PFSK-1 (cell line): ENCODE measurements around the gene RTN4IP1.

Experiments
- FOXP2 ChIP-seq: optimal IDR thresholded peaks from 2 replicates; pipeline ENCODE3; 2011; ENCODE audit warnings: borderline replicate concordance, control low read depth, inconsistent platforms; ENCODE audit not compliant: insufficient read depth; ENCODE audit errors: extremely low read length, extremely low read depth
- POLR2AphosphoS5 ChIP-seq: IDR thresholded peaks from 2 replicates; pipeline ENCODE4 v1.6.1; 2012; ENCODE audit warnings: low read depth, mild to moderate bottlenecking, control low read depth, low read length, moderate library complexity
- SIN3A ChIP-seq: IDR thresholded peaks from 2 replicates; pipeline ENCODE4 v1.6.1; 2012; ENCODE audit warnings: mild to moderate bottlenecking, low read length, moderate library complexity, borderline replicate concordance; ENCODE audit not compliant: insufficient read depth
- TAF1 ChIP-seq: IDR thresholded peaks from 2 replicates; pipeline ENCODE4 v1.6.1; 2012; ENCODE audit warnings: low read length, control low read depth, borderline replicate concordance; ENCODE audit not compliant: insufficient read depth
- TF ChIP-seq, protein P1 (sequence below), 2 experiments: IDR thresholded peaks; 2 replicates each; pipeline versions ENCODE4 v1.6.1 to v1.8.0; 2011 to 2012; ENCODE audit warnings: low read depth in 2 of 2, low read length in 2 of 2, control low read depth in 1 of 2, inconsistent platforms in 1 of 2, mild to moderate bottlenecking in 1 of 2, moderate library complexity in 1 of 2; ENCODE audit not compliant: insufficient read depth in 1 of 2

The RTN4IP1 gene

DNA sequence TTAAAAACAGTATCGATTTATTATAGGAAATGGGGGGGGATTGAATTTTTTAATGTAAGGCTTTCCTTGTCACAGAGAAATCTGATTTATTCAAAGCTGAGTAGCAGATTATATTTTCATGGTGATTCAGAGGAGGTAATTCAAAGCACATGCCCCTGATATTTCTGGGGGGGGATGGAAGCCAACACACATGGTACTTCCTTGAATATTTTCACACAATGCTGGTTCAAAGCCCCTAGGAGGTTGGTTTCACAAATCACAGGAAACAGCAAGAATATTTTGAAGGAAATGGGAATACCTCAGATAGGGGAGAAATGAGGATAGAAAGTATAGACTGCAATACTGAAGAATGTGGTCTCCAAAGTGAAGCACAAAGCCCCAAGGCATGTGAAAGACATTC, 98.8 kb downstream of the RTN4IP1 start:
- TF ChIP-seq, protein P1, sequence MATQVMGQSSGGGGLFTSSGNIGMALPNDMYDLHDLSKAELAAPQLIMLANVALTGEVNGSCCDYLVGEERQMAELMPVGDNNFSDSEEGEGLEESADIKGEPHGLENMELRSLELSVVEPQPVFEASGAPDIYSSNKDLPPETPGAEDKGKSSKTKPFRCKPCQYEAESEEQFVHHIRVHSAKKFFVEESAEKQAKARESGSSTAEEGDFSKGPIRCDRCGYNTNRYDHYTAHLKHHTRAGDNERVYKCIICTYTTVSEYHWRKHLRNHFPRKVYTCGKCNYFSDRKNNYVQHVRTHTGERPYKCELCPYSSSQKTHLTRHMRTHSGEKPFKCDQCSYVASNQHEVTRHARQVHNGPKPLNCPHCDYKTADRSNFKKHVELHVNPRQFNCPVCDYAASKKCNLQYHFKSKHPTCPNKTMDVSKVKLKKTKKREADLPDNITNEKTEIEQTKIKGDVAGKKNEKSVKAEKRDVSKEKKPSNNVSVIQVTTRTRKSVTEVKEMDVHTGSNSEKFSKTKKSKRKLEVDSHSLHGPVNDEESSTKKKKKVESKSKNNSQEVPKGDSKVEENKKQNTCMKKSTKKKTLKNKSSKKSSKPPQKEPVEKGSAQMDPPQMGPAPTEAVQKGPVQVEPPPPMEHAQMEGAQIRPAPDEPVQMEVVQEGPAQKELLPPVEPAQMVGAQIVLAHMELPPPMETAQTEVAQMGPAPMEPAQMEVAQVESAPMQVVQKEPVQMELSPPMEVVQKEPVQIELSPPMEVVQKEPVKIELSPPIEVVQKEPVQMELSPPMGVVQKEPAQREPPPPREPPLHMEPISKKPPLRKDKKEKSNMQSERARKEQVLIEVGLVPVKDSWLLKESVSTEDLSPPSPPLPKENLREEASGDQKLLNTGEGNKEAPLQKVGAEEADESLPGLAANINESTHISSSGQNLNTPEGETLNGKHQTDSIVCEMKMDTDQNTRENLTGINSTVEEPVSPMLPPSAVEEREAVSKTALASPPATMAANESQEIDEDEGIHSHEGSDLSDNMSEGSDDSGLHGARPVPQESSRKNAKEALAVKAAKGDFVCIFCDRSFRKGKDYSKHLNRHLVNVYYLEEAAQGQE (IDR thresholded peaks at IDR 0.05; ENCODE audit: insufficient read depth in 1 of 2, low read depth in 2 of 2, low read length in 2 of 2) = no peak
- no peak for TF ChIP-seq TAF1
- TF ChIP-seq SIN3A = no peak
- TF ChIP-seq FOXP2 = no peak
- no peak for TF ChIP-seq POLR2AphosphoS5

DNA sequence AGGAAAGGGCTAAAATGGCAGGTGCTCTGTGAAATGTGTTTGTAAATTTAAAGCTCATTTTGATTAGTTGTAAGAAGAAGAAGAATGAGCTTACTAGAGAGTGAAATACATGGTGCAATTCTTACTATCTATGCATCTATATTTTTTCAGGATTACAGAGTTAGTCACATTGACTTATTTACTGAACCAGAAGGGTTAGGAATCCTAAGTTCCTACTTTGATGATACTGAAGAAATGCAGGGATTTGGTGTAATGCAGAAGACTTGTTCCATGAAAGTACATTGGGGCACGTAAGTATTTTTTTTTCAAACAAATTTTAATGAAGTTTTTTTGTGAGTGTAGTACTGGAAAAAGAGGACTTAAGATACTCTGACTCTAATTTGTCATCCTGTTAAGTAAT, 99.3 kb downstream of the RTN4IP1 start:
- TF ChIP-seq SIN3A (no peak), TAF1 (no peak), POLR2AphosphoS5 (no peak), FOXP2 (no peak)
- TF ChIP-seq, protein P1 (IDR thresholded peaks at IDR 0.05; ENCODE audit: insufficient read depth in 1 of 2, low read depth in 2 of 2, low read length in 2 of 2) = no peak

DNA sequence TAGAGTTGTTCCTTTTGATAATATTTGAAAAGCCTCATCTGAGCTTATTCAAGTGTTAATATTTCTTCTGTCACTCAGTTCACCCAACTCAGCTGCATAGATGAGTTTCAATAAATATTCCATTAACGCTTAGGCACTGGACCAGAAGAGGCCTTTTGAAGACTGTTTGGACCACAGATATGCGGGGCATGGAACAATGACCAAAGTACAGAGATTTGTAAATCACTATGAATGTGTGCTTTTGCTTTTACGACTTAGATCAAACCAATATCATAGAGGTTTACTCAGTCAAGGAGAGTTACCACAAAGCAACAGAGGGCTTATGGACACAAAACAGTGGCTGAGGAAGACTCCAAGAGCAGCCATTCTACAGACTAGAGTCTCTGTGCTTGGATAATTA, 99.9 kb downstream of the RTN4IP1 start:
- TF ChIP-seq TAF1 (no peak), POLR2AphosphoS5 (no peak), SIN3A (no peak), FOXP2 (no peak)
- TF ChIP-seq, protein P1 (IDR thresholded peaks at IDR 0.05; ENCODE audit: insufficient read depth in 1 of 2, low read depth in 2 of 2, low read length in 2 of 2) = no peak

DNA sequence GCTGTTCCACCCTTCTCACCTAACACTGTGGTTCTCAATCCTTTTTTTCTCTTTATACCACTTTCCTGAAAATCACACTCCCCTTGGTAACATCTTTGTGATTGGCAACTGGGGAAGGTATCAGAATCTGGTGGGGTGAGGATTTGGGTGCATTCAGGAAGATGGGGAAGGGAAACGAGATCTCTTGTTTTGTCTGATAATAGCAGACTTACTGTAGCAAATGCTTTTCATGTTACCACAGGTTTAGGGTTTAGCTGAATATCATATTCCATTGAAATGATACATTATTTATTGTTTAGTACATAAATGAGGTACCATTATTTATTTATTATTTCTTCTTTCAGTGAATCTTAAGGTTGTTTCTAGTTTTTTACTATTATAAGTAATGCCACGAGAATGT, 100.8 kb downstream of the RTN4IP1 start:
- TF ChIP-seq, protein P1 (IDR thresholded peaks at IDR 0.05; ENCODE audit: insufficient read depth in 1 of 2, low read depth in 2 of 2, low read length in 2 of 2) = no peak
- TF ChIP-seq FOXP2 (no peak), TAF1 (no peak), SIN3A (no peak), POLR2AphosphoS5 (no peak)

DNA sequence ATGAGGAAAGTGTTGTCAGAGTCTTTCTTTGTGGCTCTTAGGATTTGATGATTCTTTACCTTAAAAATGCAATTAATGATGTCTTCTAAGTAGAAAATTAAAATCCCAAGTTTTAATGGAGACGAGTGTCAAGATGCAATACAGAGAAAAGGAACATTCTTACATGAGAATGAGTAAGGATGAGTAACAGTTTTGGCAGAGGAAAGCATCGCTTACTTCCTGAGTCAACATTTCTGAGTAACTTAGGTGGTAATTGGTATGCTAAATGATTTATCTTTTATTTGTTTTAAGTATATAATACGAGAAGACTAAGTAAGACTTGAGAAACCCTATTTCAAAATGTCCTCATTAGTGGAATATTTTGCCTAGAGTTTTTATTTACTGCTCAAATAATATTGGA, 101.3 kb downstream of the RTN4IP1 start:
- TF ChIP-seq SIN3A (no peak), TAF1 (no peak)
